Measurements from ENCODE around the gene CDK5RAP1.

CDK5RAP1 gene

GRCh38 chr20:33312583-33312982 lies 88.7 kb downstream of the CDK5RAP1 start:
- no peak for ATAC-seq
- TF ChIP-seq ESRRG (CRISPR knock-in tag; IDR thresholded peaks at IDR 0.05) = no peak
- no peak for TF ChIP-seq SNAI2 (CRISPR knock-in tag; IDR thresholded peaks at IDR 0.05)
- TF ChIP-seq ISL1 (CRISPR knock-in tag; IDR thresholded peaks at IDR 0.05) = no peak
- no peak for TF ChIP-seq PATZ1 (CRISPR knock-in tag; IDR thresholded peaks at IDR 0.05; ENCODE audit: borderline replicate concordance)
- no peak for TF ChIP-seq CREB5 (CRISPR knock-in tag; IDR thresholded peaks at IDR 0.05; ENCODE audit: low read depth)
- no peak for TF ChIP-seq CSRNP3 (CRISPR knock-in tag; IDR thresholded peaks at IDR 0.05)
- no peak for TF ChIP-seq ARNTL (CRISPR knock-in tag; IDR thresholded peaks at IDR 0.05; ENCODE audit: borderline replicate concordance, low read depth)
- TF ChIP-seq ZNF8 (CRISPR knock-in tag; IDR thresholded peaks at IDR 0.05) = no peak
- no peak for TF ChIP-seq TOX (CRISPR knock-in tag; IDR thresholded peaks at IDR 0.05; ENCODE audit: borderline replicate concordance)
- TF ChIP-seq ZNF565 (CRISPR knock-in tag; conservative IDR thresholded peaks at IDR 0.05; ENCODE audit: low read depth) = no peak
- no peak for TF ChIP-seq TCF4 (CRISPR knock-in tag; IDR thresholded peaks at IDR 0.05; ENCODE audit: borderline replicate concordance)
- TF ChIP-seq PPARA (CRISPR knock-in tag; IDR thresholded peaks at IDR 0.05; ENCODE audit: borderline replicate concordance) = no peak
- no peak for TF ChIP-seq OSR1 (CRISPR knock-in tag; IDR thresholded peaks at IDR 0.05)
- no peak for TF ChIP-seq ZFP3 (CRISPR knock-in tag; IDR thresholded peaks at IDR 0.05)
- TF ChIP-seq GLIS3 (CRISPR knock-in tag; IDR thresholded peaks at IDR 0.05) = no peak
- no peak for TF ChIP-seq CSDC2 (CRISPR knock-in tag; IDR thresholded peaks at IDR 0.05)
- no peak for TF ChIP-seq TSHZ2 (CRISPR knock-in tag; IDR thresholded peaks at IDR 0.05)
- TF ChIP-seq ZFP30 (CRISPR knock-in tag; IDR thresholded peaks at IDR 0.05) = no peak
- no peak for TF ChIP-seq RARB (CRISPR knock-in tag; IDR thresholded peaks at IDR 0.05)
- TF ChIP-seq BACH2 (CRISPR knock-in tag; IDR thresholded peaks at IDR 0.05; ENCODE audit: borderline replicate concordance) = no peak

GRCh38 chr20:33311996-33312395 lies 89.3 kb downstream of the CDK5RAP1 start:
- no peak for ATAC-seq

More at GRCh38 chr20:33311996-33312395, 89.3 kb downstream of the CDK5RAP1 start:
- TF ChIP-seq ZC3H10 (CRISPR knock-in tag; IDR thresholded peaks at IDR 0.05) (no peak), TSHZ2 (CRISPR knock-in tag; IDR thresholded peaks at IDR 0.05) (no peak), PPARA (CRISPR knock-in tag; IDR thresholded peaks at IDR 0.05; ENCODE audit: borderline replicate concordance) (no peak), ZNF565 (CRISPR knock-in tag; conservative IDR thresholded peaks at IDR 0.05; ENCODE audit: low read depth) (no peak), ARNTL (CRISPR knock-in tag; IDR thresholded peaks at IDR 0.05; ENCODE audit: borderline replicate concordance, low read depth) (no peak), ZFP3 (CRISPR knock-in tag; IDR thresholded peaks at IDR 0.05) (no peak), ESRRG (CRISPR knock-in tag; IDR thresholded peaks at IDR 0.05) (no peak), SNAI2 (CRISPR knock-in tag; IDR thresholded peaks at IDR 0.05) (no peak), CSDC2 (CRISPR knock-in tag; IDR thresholded peaks at IDR 0.05) (no peak), CSRNP3 (CRISPR knock-in tag; IDR thresholded peaks at IDR 0.05) (no peak), RARB (CRISPR knock-in tag; IDR thresholded peaks at IDR 0.05) (no peak), ZFP30 (CRISPR knock-in tag; IDR thresholded peaks at IDR 0.05) (no peak), TCF4 (CRISPR knock-in tag; IDR thresholded peaks at IDR 0.05; ENCODE audit: borderline replicate concordance) (no peak), OSR1 (CRISPR knock-in tag; IDR thresholded peaks at IDR 0.05) (no peak), ZNF70 (CRISPR knock-in tag; IDR thresholded peaks at IDR 0.05) (no peak), CREB5 (CRISPR knock-in tag; IDR thresholded peaks at IDR 0.05; ENCODE audit: low read depth) (no peak)
